ENCODE results near the gene PCED1A. TPM values are rescaled to one million over a fixed set of nuclear protein-coding genes. Genes with fewer than 3 reads are reported as not detected.

The PCED1A gene
- total and polyA plus RNA-seq, 2 donors from 2014 or later: 43.6 to 47.7 TPM

- FAIRE-seq (no peak), DNase-seq (no peak)
- Histone ChIP-seq H3K4me3 (ENCODE audit: low read length in 3 of 3) (no peak overlapping the region), H3K36me3 (ENCODE audit: control insufficient read depth in 2 of 3, insufficient read depth in 3 of 3, low read length in 3 of 3) (no peaks in the 10 kb centered on the region), H3K9me3 (ENCODE audit: control insufficient read depth in 2 of 3, insufficient read depth in 1 of 3, low read length in 3 of 3) (no peaks in the 10 kb centered on the region), H3K27ac (ENCODE audit: low read depth in 2 of 2, low read length in 2 of 2) (no peak overlapping the region), H3K27me3 (ENCODE audit: control insufficient read depth, insufficient read depth, low read length) (no peaks in the 10 kb centered on the region), H3K9ac (ENCODE audit: low read length in 3 of 3) (no peak overlapping the region), H3K4me1 (ENCODE audit: control insufficient read depth in 2 of 3, insufficient read depth in 2 of 3, low read depth in 1 of 3, low read length in 3 of 3) (no peaks in the 10 kb centered on the region)
- intact Hi-C loops (cut with DNase I): no loop called here
- TF ChIP-seq CTCF (IDR thresholded peaks at IDR 0.05; ENCODE audit: borderline replicate concordance, extremely low read depth, insufficient read depth): no peak
Measured at GRCh38 chr20:2793471-2793870, 47.0 kb downstream of the PCED1A start.

Other genes starting within 250 kb of the PCED1A start
- gene NOP56, start 188.0 kb downstream of the PCED1A start, total RNA-seq: 110 TPM
- 68.8 TPM for gene NOP56, start 188.0 kb downstream of the PCED1A start, polyA plus RNA-seq (ENCODE audit: insufficient read depth, low read depth, low replicate concordance)
- 77.3 TPM for gene IDH3B, start 176.4 kb downstream of the PCED1A start, total RNA-seq
- gene IDH3B, start 176.4 kb downstream of the PCED1A start, polyA plus RNA-seq (ENCODE audit: insufficient read depth, low read depth, low replicate concordance): 134 TPM
- 10.2 TPM for gene EBF4, start 147.9 kb downstream of the PCED1A start, total RNA-seq
- 8.8 TPM for gene EBF4, start 147.9 kb downstream of the PCED1A start, polyA plus RNA-seq (ENCODE audit: insufficient read depth, low read depth, low replicate concordance)
- gene CPXM1, start 40.0 kb downstream of the PCED1A start, total RNA-seq: 5.2 TPM
- 7.1 TPM for gene CPXM1, start 40.0 kb downstream of the PCED1A start, polyA plus RNA-seq (ENCODE audit: insufficient read depth, low read depth, low replicate concordance)
- not detected for gene C20orf141, start 25.7 kb downstream of the PCED1A start, total RNA-seq
- gene C20orf141, start 25.7 kb downstream of the PCED1A start, polyA plus RNA-seq (ENCODE audit: insufficient read depth, low read depth, low replicate concordance): not detected
- not detected for gene TMEM239, start 24.3 kb downstream of the PCED1A start, total RNA-seq
- gene TMEM239, start 24.3 kb downstream of the PCED1A start, polyA plus RNA-seq (ENCODE audit: insufficient read depth, low read depth, low replicate concordance): not detected
- 38.6 TPM for gene VPS16, start 90 bp upstream of the PCED1A start, total RNA-seq
- gene VPS16, start 90 bp upstream of the PCED1A start, polyA plus RNA-seq (ENCODE audit: insufficient read depth, low read depth, low replicate concordance): 38.8 TPM
- gene PTPRA, start 32.8 kb upstream of the PCED1A start, total RNA-seq: 70.3 TPM
- gene PTPRA, start 32.8 kb upstream of the PCED1A start, polyA plus RNA-seq (ENCODE audit: insufficient read depth, low read depth, low replicate concordance): 33.1 TPM
- gene GNRH2, start 203.0 kb upstream of the PCED1A start, total RNA-seq: not detected
- gene GNRH2, start 203.0 kb upstream of the PCED1A start, polyA plus RNA-seq (ENCODE audit: insufficient read depth, low read depth, low replicate concordance): not detected
- 39.8 TPM for gene MRPS26, start 205.4 kb upstream of the PCED1A start, total RNA-seq
- 109 TPM for gene MRPS26, start 205.4 kb upstream of the PCED1A start, polyA plus RNA-seq (ENCODE audit: insufficient read depth, low read depth, low replicate concordance)
- not detected for gene OXT, start 231.0 kb upstream of the PCED1A start, total RNA-seq
- 10.8 TPM for gene OXT, start 231.0 kb upstream of the PCED1A start, polyA plus RNA-seq (ENCODE audit: insufficient read depth, low read depth, low replicate concordance)
- gene AVP, start 244.1 kb upstream of the PCED1A start, total RNA-seq: not detected
- gene AVP, start 244.1 kb upstream of the PCED1A start, polyA plus RNA-seq (ENCODE audit: insufficient read depth, low read depth, low replicate concordance): 2.1 TPM

All from kidney (tissue), 14 donors.